GM12878 (cell line): ENCODE measurements around the gene LURAP1L. TPM values are rescaled to one million over a fixed set of nuclear protein-coding genes. Genes with fewer than 3 reads are reported as not detected.

Experiments used
- ATAC-seq: fragments of 200-7000 bp; cut with Tn5 transposase; 3 replicates; pipeline ENCODE4 v1.9.1; 2020; ENCODE audit warnings: mild to moderate bottlenecking, moderate library complexity
- BruUV-seq: library from RNA; stranded (reverse); fragments of 400-500 nt; replicated peaks from 2 replicates; lab custom pipeline; 2021; lab: Mats Ljungman, UMichigan
- CTCF ChIA-PET: fragments of 300-600 bp; sonication (Branson Sonifier 250); formaldehyde crosslinking; extraction: SDS; loops from one replicate; lab custom pipeline; 2021; ENCODE audit warnings: inconsistent platforms; lab: Yijun Ruan, JAX
- POLR2A ChIA-PET: fragments of 350-600 bp; formaldehyde crosslinking; extraction: SDS; loops from one replicate; lab custom pipeline; 2021; ENCODE audit warnings: inconsistent platforms; lab: Charles Lee
- RAD21 ChIA-PET: fragments of 300-600 bp; sonication (Branson Sonifier 250); formaldehyde crosslinking; loops from one replicate; lab custom pipeline; 2023; ENCODE audit warnings: antibody characterized with exemption; ENCODE audit not compliant: unreplicated experiment; lab: Charles Lee
- SMC1A ChIA-PET: fragments of 300-600 bp; sonication (Branson Sonifier 250); formaldehyde crosslinking; loops from one replicate; lab custom pipeline; 2023; ENCODE audit not compliant: unreplicated experiment, uncharacterized antibody; lab: Charles Lee
- DNase-seq: peaks from one replicate; pipeline ENCODE4 v3.0.0-alpha.2; 2011; ENCODE audit warnings: low read depth, low spot score
- FAIRE-seq: peaks from 3 replicates; lab custom pipeline; 2011; peaks lifted over from hg19 to GRCh38; lab: Jason Lieb, UNC
- H2AFZ ChIP-seq: 2 replicates; pipeline ENCODE4 v1.6.0; 2011; ENCODE audit warnings: low read depth, low read length, control low read depth; ENCODE audit not compliant: control insufficient read depth
- H3K27ac ChIP-seq: 2 replicates; pipeline ENCODE4 v1.5.1; 2011; ENCODE audit warnings: control low read depth; ENCODE audit not compliant: control insufficient read depth, insufficient read depth
- H3K27me3 ChIP-seq, 2 experiments: replicated peaks in 1 of 2; 2 replicates each; pipeline versions ENCODE4 v1.6.0 to v1.6.1; 2011; ENCODE audit warnings: low read length in 1 of 2; ENCODE audit not compliant: control insufficient read depth in 2 of 2, insufficient read depth in 2 of 2
- H3K36me3 ChIP-seq, 2 experiments: 2 replicates each; pipeline ENCODE4 v1.5.1; 2011; ENCODE audit warnings: low read length in 1 of 2; ENCODE audit not compliant: control insufficient read depth in 2 of 2, insufficient read depth in 2 of 2
- H3K4me1 ChIP-seq: 2 replicates; pipeline ENCODE4 v1.6.1; 2011; ENCODE audit warnings: mild to moderate bottlenecking, low read length, moderate library complexity, mixed read lengths; ENCODE audit not compliant: control insufficient read depth, insufficient read depth
- H3K4me2 ChIP-seq: 2 replicates; pipeline ENCODE4 v1.6.0; 2011; ENCODE audit warnings: control low read depth; ENCODE audit not compliant: control insufficient read depth, insufficient read depth
- H3K4me3 ChIP-seq: fragments of 200-600 bp; sonication (generic); 2 replicates; pipeline ENCODE4 v1.5.1; 2016
- H3K79me2 ChIP-seq: 2 replicates; pipeline ENCODE4 v1.6.0; 2011; ENCODE audit warnings: low read length; ENCODE audit not compliant: control insufficient read depth, insufficient read depth
- H3K9ac ChIP-seq: 2 replicates; pipeline ENCODE4 v1.8.0; 2011; ENCODE audit warnings: low read length, control low read depth, mixed read lengths; ENCODE audit not compliant: control insufficient read depth, insufficient read depth
- H3K9me3 ChIP-seq: replicated peaks from 3 replicates; pipeline ENCODE4 v1.5.1; 2011; ENCODE audit warnings: mild to moderate bottlenecking, low read length; ENCODE audit not compliant: control insufficient read depth, insufficient read depth
- H4K20me1 ChIP-seq: 2 replicates; pipeline ENCODE4 v1.6.0; 2011; ENCODE audit not compliant: control insufficient read depth, insufficient read depth
- BACH1 ChIP-seq: fragments of 450-650 bp; IDR thresholded peaks from 2 replicates; pipeline ENCODE4 v1.6.1; 2017; ENCODE audit warnings: mild to moderate bottlenecking, borderline replicate concordance
- BCLAF1 ChIP-seq: fragments of 450-650 bp; IDR thresholded peaks from 2 replicates; pipeline ENCODE4 v1.6.1; 2017; ENCODE audit warnings: antibody characterized with exemption, mild to moderate bottlenecking, moderate library complexity
- CHD4 ChIP-seq: fragments of 200-600 bp; sonication (generic); IDR thresholded peaks from 2 replicates; pipeline ENCODE4 v1.6.1; 2016; ENCODE audit warnings: mild to moderate bottlenecking
- ETV6 ChIP-seq, 2 experiments: fragments of 450-650 bp in 1 of 2; IDR thresholded peaks in 1 of 2; conservative IDR thresholded peaks in 1 of 2; 2 replicates each; pipeline ENCODE4 v1.6.1; 2014; ENCODE audit warnings: antibody characterized with exemption in 1 of 2, borderline replicate concordance in 1 of 2, low read depth in 1 of 2, mild to moderate bottlenecking in 1 of 2, moderate library complexity in 1 of 2
- FOS ChIP-seq: IDR thresholded peaks from 3 replicates; pipeline ENCODE4 v1.6.1; 2011; ENCODE audit warnings: borderline replicate concordance; ENCODE audit not compliant: insufficient read length; ENCODE audit errors: extremely low read depth
- HCFC1 ChIP-seq: fragments of 150-350 bp; IDR thresholded peaks from 2 replicates; pipeline ENCODE4 v1.6.1; 2014; ENCODE audit warnings: low read length
- HDAC2 ChIP-seq: fragments of 200-600 bp; sonication (generic); IDR thresholded peaks from 2 replicates; pipeline ENCODE4 v1.6.1; 2017
- JUNB ChIP-seq: IDR thresholded peaks from 2 replicates; pipeline ENCODE4 v1.6.1; 2016; ENCODE audit warnings: antibody characterized with exemption, mild to moderate bottlenecking
- KLF5 ChIP-seq: fragments of 450-650 bp; IDR thresholded peaks from 2 replicates; pipeline ENCODE4 v1.6.1; 2014; ENCODE audit warnings: mild to moderate bottlenecking; ENCODE audit not compliant: partially characterized antibody
- MXI1 ChIP-seq: fragments of 150-350 bp; IDR thresholded peaks from 2 replicates; pipeline ENCODE4 v1.6.1; 2011; ENCODE audit warnings: low read depth, mild to moderate bottlenecking, inconsistent platforms, low read length, improper control_type of control experiment
- MYB ChIP-seq: fragments of 150-350 bp; IDR thresholded peaks from 2 replicates; pipeline ENCODE4 v1.6.1; 2014; ENCODE audit warnings: mild to moderate bottlenecking, low read depth, low read length, borderline replicate concordance
- NFXL1 ChIP-seq: fragments of 450-650 bp; IDR thresholded peaks from 2 replicates; pipeline ENCODE4 v1.6.1; 2017; ENCODE audit warnings: antibody characterized with exemption, mild to moderate bottlenecking, borderline replicate concordance
- NR2C1 ChIP-seq: fragments of 450-650 bp; IDR thresholded peaks from 2 replicates; pipeline ENCODE4 v1.6.1; 2017; ENCODE audit warnings: antibody characterized with exemption, mild to moderate bottlenecking, moderate library complexity
- NR2C2 ChIP-seq: IDR thresholded peaks from 2 replicates; pipeline ENCODE4 v1.6.1; 2011; ENCODE audit warnings: borderline replicate concordance, low read depth; ENCODE audit not compliant: control insufficient read depth, insufficient read length
- SIX5 ChIP-seq: IDR thresholded peaks from 2 replicates; pipeline ENCODE4 v1.6.1; 2011; ENCODE audit warnings: mild to moderate bottlenecking, low read depth, low read length, moderate library complexity; ENCODE audit not compliant: severe bottlenecking
- STAT1 ChIP-seq: fragments of 450-650 bp; conservative IDR thresholded peaks from 2 replicates; pipeline ENCODE4 v1.6.1; 2014; ENCODE audit warnings: antibody characterized with exemption, mild to moderate bottlenecking
- TAF1 ChIP-seq: IDR thresholded peaks from 2 replicates; pipeline ENCODE4 v1.6.1; 2011; ENCODE audit warnings: mild to moderate bottlenecking, low read depth, low read length, borderline replicate concordance
- TARDBP ChIP-seq: IDR thresholded peaks from 2 replicates; pipeline ENCODE4 v1.6.1; 2016; ENCODE audit warnings: borderline replicate concordance
- ZNF622 ChIP-seq: fragments of 450-650 bp; IDR thresholded peaks from 2 replicates; pipeline ENCODE4 v1.6.1; 2017; ENCODE audit warnings: mild to moderate bottlenecking, inconsistent platforms
- WGBS: methylation state at CpG from one replicate; pipeline ENCODE4 v1.1.6; 2016; ENCODE audit warnings: low lambda C conversion rate; ENCODE audit not compliant: insufficient replicate concordance, insufficient coverage; ENCODE audit errors: missing lambda C conversion rate; 5-methylcytosine and 5-hydroxymethylcytosine counted together
- in situ Hi-C: fragments of 300-500 bp; cut with MboI; formaldehyde crosslinking; loops from 9 replicates; pipeline ENCODE4 v1.14.3; 2018; ENCODE audit warnings: mixed read lengths
- intact Hi-C: fragments of 100-400 bp; cut with micrococcal nuclease; formaldehyde crosslinking; loops from one replicate; pipeline ENCODE4 v1.14.2; 2022; ENCODE audit not compliant: unreplicated experiment
- polyA plus RNA-seq, 11 experiments: library from polyadenylated mRNA; depleted of rRNA in 4 of 11; unstranded in 6 of 11; stranded (reverse) in 5 of 11; fragments of >200 nt; fragmentation: Nextera tagmentation in 4 of 11; fragmentation: Illumina TruSeq in 1 of 11; extraction: Ambion mirVana in 4 of 11; extraction: Trizol in 1 of 11; gene quantifications; 1 replicate in 1 of 11; 2 replicates in 10 of 11; pipeline versions ENCODE4 v1.2.1 to v1.2.3, GENCODE V29; 2011 to 2016; ENCODE audit warnings: inconsistent platforms in 2 of 11, missing spikeins in 2 of 11, low read depth in 1 of 11
- total RNA-seq, 4 experiments: library from RNA; depleted of rRNA in 3 of 4; stranded (reverse); fragments of >200 nt in 3 of 4; fragmentation: Illumina TruSeq in 1 of 4; extraction: Trizol in 1 of 4; gene quantifications; 2 replicates each; pipeline versions ENCODE4 v1.2.1 to v1.2.3, GENCODE V29; 2013 to 2021
- TF ChIP-seq, protein P1 (sequence below): fragments of 450-650 bp; IDR thresholded peaks from 2 replicates; pipeline ENCODE4 v1.6.1; 2014; ENCODE audit warnings: mild to moderate bottlenecking

Gene LURAP1L
- total and polyA plus RNA-seq, 10 of the 15 experiments (the other 5 are each of a cell fraction or from before 2014, with no cell fraction given): 0.19 to 3.7 (median 0.69) TPM

- SMC1A ChIA-PET: interaction anchor here (0.6 to 1.4 kb wide), 4 partner anchors 11 to 57 kb away, joined by 3 read pairs; no protein-coding TSS in a partner anchor
- FAIRE-seq: no peak
- Histone ChIP-seq H3K4me3 (no peak overlapping the region), H4K20me1 (no peaks in the 10 kb centered on the region), H3K9me3 (no peaks in the 10 kb centered on the region), H3K36me3 (no peaks in the 10 kb centered on the region), H3K79me2 (no peaks in the 10 kb centered on the region), H3K27ac (no peak overlapping the region), H3K4me1 (no peaks in the 10 kb centered on the region), H2AFZ (no peak overlapping the region), H3K27me3 (no peaks in the 10 kb centered on the region), H3K9ac (no peak overlapping the region), H3K4me2 (no peak overlapping the region)
- RAD21 ChIA-PET: no interaction called here
- no peak for ATAC-seq
- no TSS peak for BruUV-seq
- in situ Hi-C loops (no loop called here), intact Hi-C loops (no loop called here)
- POLR2A ChIA-PET: no interaction called here
- CTCF ChIA-PET: interaction anchor here (1.6 to 1.9 kb wide), 2 partner anchors 11 to 25 kb away, joined by 5 to 6 read pairs; no protein-coding TSS in a partner anchor
- no peak for DNase-seq
- TF ChIP-seq ETV6 (conservative IDR thresholded peaks at IDR 0.05 in 1 of 2, IDR thresholded peaks at IDR 0.05 in 1 of 2; ENCODE audit: borderline replicate concordance in 1 of 2, low read depth in 1 of 2): no peak
- TF ChIP-seq JUNB: no peak
- no peak for TF ChIP-seq MYB
- TF ChIP-seq TARDBP: no peak
- TF ChIP-seq ZNF622: no peak
- TF ChIP-seq CHD4: no peak
- no peak for TF ChIP-seq NR2C1
- no peak for TF ChIP-seq SIX5
- TF ChIP-seq BCLAF1: no peak
- TF ChIP-seq KLF5: no peak
- TF ChIP-seq MXI1: no peak
- TF ChIP-seq, protein P1, sequence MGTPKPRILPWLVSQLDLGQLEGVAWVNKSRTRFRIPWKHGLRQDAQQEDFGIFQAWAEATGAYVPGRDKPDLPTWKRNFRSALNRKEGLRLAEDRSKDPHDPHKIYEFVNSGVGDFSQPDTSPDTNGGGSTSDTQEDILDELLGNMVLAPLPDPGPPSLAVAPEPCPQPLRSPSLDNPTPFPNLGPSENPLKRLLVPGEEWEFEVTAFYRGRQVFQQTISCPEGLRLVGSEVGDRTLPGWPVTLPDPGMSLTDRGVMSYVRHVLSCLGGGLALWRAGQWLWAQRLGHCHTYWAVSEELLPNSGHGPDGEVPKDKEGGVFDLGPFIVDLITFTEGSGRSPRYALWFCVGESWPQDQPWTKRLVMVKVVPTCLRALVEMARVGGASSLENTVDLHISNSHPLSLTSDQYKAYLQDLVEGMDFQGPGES: no peak
- TF ChIP-seq NR2C2: no peak
- no peak for TF ChIP-seq TAF1
- no peak for TF ChIP-seq BACH1
- TF ChIP-seq HDAC2: no peak
- no peak for TF ChIP-seq FOS
- TF ChIP-seq NFXL1: no peak
- no peak for TF ChIP-seq HCFC1
- no peak for TF ChIP-seq STAT1
- WGBS: 0% methylated on average over 1 of the region's 1 CpG
Observed at GRCh38 chr9:12802093-12802492, 27.3 kb downstream of the LURAP1L start.
